HG02763 (cell line): ENCODE measurements around the gene CAPN10.

Experiments
- ATAC-seq: cut with Tn5 transposase; IDR thresholded peaks from one replicate; pipeline ENCODE4 v1.9.1; 2021; ENCODE audit warnings: mild to moderate bottlenecking, moderate library complexity; ENCODE audit not compliant: unreplicated experiment

CAPN10 gene

GRCh38 chr2:240620859-240621258 is 34.3 kb downstream of the CAPN10 start:
- no peak for ATAC-seq

DNA sequence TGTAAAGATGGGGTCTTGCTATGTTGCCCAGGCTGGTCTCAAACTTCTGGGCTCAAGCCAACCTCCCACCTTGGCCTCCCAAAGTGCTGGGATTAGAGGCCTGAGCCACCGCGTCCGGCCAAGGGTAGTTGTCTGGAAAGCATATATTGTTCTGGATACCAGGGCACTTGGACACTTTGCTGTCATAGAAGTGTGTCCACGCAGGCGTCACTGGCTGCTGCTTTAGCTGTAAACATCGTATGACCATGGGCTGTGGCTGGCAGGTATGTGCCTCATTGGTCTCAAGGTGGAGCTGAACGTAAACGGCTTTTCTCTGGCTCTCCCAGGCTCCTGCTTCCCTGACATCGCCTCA is 35.5 kb downstream of the CAPN10 start:
- ATAC-seq, result no peak

DNA sequence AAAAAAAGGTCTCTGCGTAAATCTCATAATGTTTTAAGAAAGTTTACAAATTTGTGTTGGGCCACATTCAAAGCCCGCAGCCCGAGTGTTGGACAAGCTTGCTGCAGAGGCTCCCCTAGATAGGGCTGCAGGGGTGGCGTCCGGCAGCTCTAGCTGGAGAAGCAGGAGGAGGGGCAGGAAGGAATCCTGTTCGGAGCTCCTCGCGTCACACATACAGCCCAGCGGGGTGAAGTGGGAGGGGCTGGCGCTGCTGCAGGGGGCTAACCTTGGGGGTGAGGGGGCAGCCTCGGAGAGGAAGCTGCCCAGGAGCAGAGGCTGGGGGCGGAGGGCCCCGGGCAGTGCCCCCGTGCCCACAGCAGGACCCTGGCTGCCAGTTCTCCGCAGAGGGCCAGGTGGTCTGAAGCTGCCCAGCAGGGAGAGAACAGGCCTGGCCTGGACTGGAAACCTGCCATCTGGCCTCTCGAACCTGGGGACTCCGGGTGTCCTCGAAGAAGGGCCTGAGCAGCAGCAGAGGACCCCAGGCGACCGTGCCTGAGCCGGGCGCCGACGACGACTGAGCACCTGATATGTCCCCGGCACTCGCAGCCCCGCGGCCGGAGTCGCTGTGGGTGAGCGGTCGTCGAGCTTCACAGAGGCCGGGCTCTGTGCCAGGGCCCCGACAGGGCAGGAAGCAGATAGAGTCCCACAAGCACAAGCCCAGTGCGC is 36.1 kb downstream of the CAPN10 start:
- ATAC-seq, result no peak

GRCh38 chr2:240623531-240624010 is 37.0 kb downstream of the CAPN10 start:
- ATAC-seq, result no peak

GRCh38 chr2:240624011-240624949 is 37.7 kb downstream of the CAPN10 start:
- no peak for ATAC-seq

GRCh38 chr2:240624950-240625621 is 38.6 kb downstream of the CAPN10 start, which contains the start of gene GPR35:
Gene GPR35, plus strand, starts transcription at chr2:240625480. Its CDS starts 4,473 bp downstream, at chr2:240629953.
- ATAC-seq, result no peak

- no peak for ATAC-seq
Observed at GRCh38 chr2:240626531-240627300, 40.2 kb downstream of the CAPN10 start.

DNA sequence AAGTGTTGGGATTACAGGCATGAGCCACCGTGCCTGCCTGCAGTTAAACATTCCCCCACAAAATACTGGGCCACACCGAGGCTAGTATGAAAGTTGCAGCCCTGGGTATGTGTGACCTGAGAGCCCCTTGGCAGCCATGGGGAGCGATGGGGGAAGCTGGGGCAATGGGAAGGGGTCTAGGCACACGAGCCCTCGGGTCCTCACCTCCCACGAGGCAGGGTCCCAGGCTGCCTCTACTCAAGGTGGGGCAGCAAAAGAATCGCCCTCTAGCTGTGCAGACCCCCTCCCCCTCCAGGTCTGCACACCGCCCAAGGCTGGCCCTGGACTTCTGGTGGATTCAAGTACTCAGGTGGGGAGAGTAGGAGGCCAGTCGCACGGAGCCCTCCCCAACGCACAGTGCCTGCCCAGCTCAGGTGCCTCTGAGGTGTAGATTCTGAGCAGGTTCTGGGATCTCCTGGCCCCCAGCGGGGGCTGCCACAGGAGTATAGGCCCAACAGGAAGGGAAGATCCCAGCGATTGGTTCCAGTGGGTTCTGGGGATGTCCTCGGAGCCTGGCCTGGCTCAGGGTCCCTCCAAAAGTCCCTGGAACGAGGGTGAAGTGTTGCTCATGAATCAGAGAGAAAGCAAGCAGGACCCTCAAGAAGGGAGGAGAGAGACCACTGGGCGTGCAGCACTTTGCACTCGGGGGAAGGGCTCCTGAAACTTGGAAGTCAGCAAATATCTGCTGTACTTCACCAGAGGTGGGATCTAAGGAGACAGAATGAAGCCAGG is 41.4 kb downstream of the CAPN10 start:
- no peak for ATAC-seq

- ATAC-seq, result no peak
Observed at GRCh38 chr2:240628507-240628807, 41.9 kb downstream of the CAPN10 start.

DNA sequence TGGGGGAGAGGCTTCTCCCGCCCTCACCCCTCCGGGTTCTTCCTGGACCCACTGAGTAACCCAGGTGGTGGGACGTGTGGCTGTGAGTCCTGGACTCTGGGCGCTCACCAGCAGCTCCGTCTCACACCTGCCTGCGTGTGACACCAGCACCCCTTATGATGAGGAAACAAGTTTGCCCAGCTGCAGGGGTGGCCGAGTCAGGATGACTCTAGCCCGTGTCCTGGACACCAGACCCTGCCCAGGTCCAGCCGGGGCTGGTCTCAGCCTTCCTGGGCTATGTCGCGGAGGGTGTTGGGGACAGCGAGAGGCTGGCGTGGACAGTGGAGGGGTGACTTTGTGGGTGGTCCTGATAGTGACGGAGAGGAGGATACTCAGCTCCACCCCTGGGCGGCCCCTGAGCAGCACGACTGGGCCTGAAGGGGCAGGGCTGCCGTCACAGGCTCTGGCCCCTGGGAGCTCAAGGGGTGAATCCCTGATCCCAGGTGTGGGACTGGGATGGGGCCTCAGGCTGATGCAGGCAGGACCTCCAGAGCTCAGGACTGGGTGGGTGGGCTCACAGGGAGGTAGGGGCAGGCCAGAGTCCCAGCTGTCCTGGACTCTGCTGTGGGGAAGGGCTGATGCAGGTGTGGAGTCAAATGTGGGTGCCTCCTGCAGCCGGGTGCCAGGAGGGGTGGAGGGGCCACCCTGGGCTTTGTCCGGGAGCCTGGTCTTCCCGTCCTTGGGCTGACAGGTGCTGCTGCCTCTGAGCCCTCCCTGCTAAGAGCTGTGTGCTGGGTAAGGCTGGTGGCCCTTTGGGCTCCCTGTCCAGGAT is 42.5 kb downstream of the CAPN10 start:
- ATAC-seq, result no peak

DNA sequence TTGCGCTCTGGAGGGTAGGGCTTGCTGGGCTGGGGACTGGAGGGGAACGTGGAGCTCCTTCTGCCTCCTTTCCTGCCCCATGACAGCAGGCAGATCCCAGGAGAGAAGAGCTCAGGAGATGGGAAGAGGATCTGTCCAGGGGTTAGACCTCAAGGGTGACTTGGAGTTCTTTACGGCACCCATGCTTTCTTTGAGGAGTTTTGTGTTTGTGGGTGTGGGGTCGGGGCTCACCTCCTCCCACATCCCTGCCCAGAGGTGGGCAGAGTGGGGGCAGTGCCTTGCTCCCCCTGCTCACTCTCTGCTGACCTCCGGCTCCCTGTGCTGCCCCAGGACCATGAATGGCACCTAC is 43.1 kb downstream of the CAPN10 start:
- no peak for ATAC-seq

- no peak for ATAC-seq
Observed at GRCh38 chr2:240629968-240630770, 43.6 kb downstream of the CAPN10 start.

DNA sequence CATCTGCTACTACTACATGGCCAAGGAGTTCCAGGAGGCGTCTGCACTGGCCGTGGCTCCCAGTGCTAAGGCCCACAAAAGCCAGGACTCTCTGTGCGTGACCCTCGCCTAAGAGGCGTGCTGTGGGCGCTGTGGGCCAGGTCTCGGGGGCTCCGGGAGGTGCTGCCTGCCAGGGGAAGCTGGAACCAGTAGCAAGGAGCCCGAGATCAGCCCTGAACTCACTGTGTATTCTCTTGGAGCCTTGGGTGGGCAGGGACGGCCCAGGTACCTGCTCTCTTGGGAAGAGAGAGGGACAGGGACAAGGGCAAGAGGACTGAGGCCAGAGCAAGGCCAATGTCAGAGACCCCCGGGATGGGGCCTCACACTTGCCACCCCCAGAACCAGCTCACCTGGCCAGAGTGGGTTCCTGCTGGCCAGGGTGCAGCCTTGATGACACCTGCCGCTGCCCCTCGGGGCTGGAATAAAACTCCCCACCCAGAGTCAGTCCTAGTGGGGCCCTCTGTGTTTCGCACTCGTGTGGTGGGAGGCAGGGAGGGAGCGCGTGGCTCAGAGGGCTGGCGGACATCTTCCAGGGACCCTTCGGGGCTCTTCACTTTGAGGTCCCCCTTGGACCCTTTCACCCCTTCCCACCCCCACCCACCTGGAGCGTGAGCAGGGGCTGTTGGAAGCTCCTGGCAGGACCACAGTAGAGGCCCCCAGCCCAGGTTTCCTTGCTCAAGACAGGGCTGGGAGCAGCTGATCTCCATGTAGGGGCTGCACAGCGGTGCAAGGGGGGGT is 44.4 kb downstream of the CAPN10 start:
- no peak for ATAC-seq

DNA sequence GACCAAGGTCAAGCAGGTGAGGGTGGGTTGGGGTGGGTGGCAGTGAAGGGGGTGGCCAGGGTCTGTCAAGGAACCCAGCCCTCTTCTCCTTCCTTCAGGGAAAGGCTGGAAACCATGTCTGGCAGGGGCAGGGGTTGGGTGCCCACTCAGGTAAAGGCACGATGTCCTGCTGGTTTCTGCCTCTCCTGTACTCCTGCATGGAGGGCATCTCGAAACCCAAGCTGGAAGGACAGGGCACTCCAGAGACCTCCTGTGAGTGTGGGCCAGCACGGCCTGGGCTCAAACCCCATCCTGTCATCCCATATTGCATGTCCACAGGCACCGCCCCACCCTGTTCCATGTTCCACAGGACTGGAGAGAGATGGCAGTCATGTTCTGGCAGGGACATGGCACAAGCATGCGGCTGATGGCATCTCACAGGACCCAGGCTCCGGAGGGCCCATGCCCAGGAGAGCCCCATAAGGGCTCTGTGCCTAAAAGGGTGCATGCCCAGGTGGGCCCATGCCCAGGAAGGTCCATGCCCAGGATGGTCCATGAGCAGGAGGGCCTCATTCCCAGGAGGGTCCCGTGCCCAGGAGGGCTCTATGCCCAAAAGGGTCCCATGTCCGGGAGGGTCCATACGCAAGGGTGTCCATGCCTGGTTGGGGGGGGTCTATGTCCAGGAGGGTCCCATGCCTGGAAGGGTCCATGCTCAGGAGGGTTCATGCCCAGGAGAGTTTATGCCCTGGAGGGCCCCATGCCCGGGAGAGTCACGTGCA is 45.2 kb downstream of the CAPN10 start:
- ATAC-seq, result no peak

- ATAC-seq, result no peak
Observed at GRCh38 chr2:240632306-240632721, 45.8 kb downstream of the CAPN10 start.

DNA sequence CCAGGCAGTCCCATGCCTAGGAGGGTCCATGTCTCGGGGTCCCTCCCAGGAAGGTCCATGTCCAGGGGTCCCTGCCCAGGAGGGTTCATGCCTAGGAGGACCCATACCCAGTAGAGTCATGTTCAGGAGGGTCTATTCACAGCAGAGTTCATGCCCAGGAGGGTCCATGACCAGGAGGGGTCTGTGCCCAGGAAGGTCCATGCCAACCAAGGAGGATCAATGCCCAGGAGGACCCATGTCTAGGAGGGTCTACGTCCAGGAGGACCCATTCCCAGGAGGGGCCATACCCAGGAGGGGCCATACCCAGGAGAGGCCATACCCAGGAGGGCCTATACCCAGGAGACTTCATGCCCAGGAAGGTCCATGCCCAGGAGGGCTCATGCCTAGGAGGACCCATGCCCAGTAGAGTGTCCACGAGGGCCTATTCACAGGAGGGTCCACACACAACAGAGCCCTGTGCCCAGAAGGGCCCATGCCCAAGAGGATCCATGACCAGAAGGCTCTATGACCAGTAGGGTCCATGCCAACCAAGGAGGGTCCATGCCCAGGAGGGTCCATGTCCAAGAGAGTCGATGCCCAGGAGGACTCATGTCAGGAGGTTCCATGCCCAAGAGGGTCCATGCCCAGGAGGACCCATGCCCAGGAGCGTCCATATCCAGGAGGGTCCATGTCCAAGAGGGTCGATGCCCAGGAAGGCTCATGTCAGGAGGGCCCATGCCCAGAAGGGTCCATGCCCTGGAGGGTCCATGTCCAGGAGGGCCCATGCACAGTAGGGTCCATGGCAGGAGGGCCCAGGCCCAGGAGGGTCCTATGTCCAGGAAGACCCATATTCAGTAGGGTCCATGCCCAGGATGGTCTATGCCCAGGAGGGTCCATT is 48.8 kb downstream of the CAPN10 start:
- ATAC-seq, result no peak
